ENCODE results near the gene ATP6V0A1.
"Not testable (repeated sequence)": the region's sequence is repeated elsewhere in the genome, so short reads cannot be mapped to it uniquely, and the experiment has no call there.

Gene ATP6V0A1

GRCh38 chr17:42552736-42553135 is 94.1 kb downstream of the ATP6V0A1 start, which contains the start of gene HSD17B1:
HSD17B1 (plus strand) TSS chr17:42552923; CDS start chr17:42552934, 11 bp downstream.
- H3K9ac ChIP-seq (ENCODE audit: low read depth, low read length): not testable (repeated sequence)

DNA sequence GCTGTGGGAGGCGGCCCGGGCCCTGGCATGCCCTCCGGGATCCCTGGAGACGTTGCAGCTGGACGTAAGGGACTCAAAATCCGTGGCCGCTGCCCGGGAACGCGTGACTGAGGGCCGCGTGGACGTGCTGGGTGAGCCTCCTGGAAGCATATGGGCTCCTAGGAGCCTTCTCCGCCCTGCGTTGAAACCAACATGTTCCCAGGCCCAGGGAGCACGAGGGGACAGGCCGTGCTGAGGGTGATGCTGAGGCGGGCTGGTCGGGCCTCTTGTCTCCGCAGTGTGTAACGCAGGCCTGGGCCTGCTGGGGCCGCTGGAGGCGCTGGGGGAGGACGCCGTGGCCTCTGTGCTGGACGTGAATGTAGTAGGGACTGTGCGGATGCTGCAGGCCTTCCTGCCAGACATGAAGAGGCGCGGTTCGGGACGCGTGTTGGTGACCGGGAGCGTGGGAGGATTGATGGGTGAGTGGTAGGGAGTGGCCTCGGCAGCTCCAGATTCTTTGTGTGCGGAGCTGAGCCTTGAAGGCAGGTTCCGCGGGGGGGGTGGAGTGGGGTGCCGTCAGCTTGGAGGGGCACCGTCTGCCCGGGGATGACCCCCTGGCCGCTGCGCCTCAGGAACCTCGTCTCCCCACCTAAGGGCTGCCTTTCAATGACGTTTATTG is 94.6 kb downstream of the ATP6V0A1 start:
- Histone ChIP-seq H3K9ac (ENCODE audit: low read depth, low read length) (no peak overlapping the region), H3K9me3 (ENCODE audit: control insufficient read depth, insufficient read depth, low read length) (no peaks in the 10 kb centered on the region), H3K27me3 (ENCODE audit: control insufficient read depth, insufficient read depth, low read length) (peaks cover 4% of the 10 kb centered on the region), H3K4me1 (ENCODE audit: control insufficient read depth, insufficient read depth, low read length) (peaks cover 7% of the 10 kb centered on the region), H3K4me3 (ENCODE audit: low read depth, low read length) (no peak overlapping the region), H3K36me3 (ENCODE audit: control insufficient read depth, insufficient read depth, low read length) (no peaks in the 10 kb centered on the region)

More at GRCh38 chr17:42552736-42553135, 94.1 kb downstream of the ATP6V0A1 start, which contains the start of gene HSD17B1:
- H3K27me3 ChIP-seq (ENCODE audit: control insufficient read depth, insufficient read depth, low read length); H3K9me3 ChIP-seq (ENCODE audit: control insufficient read depth, insufficient read depth, low read length); H3K4me1 ChIP-seq (ENCODE audit: control insufficient read depth, insufficient read depth, low read length); H3K36me3 ChIP-seq (ENCODE audit: control insufficient read depth, insufficient read depth, low read length): not testable (repeated sequence)
- peak within 1 kb of the TSS; percentile 93 for H3K4me3 ChIP-seq (ENCODE audit: low read depth, low read length)

GRCh38 chr17:42553866-42554249 is 95.2 kb downstream of the ATP6V0A1 start:
- Histone ChIP-seq H3K9me3 (ENCODE audit: control insufficient read depth, insufficient read depth, low read length) (no peaks in the 10 kb centered on the region), H3K9ac (ENCODE audit: low read depth, low read length) (no peak overlapping the region), H3K4me1 (ENCODE audit: control insufficient read depth, insufficient read depth, low read length) (peaks cover 4% of the 10 kb centered on the region), H3K36me3 (ENCODE audit: control insufficient read depth, insufficient read depth, low read length) (no peaks in the 10 kb centered on the region), H3K4me3 (ENCODE audit: low read depth, low read length) (peak overlapping the region; percentile 93), H3K27me3 (ENCODE audit: control insufficient read depth, insufficient read depth, low read length) (peaks cover 4% of the 10 kb centered on the region)

DNA sequence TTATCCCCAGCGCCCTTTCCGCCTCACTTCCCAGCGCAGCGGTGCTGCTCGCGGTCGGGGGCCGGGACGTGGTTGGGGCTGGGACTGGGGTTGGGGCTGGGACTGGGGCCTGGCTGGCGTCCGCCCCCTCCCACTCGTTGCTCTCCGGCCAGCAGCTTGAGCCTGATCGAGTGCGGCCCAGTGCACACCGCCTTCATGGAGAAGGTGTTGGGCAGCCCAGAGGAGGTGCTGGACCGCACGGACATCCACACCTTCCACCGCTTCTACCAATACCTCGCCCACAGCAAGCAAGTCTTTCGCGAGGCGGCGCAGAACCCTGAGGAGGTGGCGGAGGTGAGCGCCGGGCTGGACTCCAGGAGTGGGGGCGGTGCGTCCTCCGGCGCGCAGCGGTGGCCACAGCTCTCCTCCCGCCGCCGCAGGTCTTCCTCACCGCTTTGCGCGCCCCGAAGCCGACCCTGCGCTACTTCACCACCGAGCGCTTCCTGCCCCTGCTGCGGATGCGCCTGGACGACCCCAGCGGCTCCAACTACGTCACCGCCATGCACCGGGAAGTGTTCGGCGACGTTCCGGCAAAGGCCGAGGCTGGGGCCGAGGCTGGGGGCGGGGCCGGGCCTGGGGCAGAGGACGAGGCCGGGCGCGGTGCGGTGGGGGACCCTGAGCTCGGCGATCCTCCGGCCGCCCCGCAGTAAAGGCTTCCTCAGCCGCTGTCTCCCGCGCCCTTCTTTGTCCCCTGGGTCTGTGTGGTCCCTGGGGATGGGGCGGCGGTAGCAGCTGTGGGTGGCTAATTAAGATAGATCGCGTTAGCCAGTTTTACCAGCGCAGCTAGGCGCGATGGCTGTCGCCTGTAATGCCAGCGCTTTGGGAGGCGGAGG is 95.8 kb downstream of the ATP6V0A1 start:
- Histone ChIP-seq H3K9me3 (ENCODE audit: control insufficient read depth, insufficient read depth, low read length) (no peaks in the 10 kb centered on the region), H3K4me1 (ENCODE audit: control insufficient read depth, insufficient read depth, low read length) (peaks cover 2% of the 10 kb centered on the region), H3K36me3 (ENCODE audit: control insufficient read depth, insufficient read depth, low read length) (no peaks in the 10 kb centered on the region), H3K9ac (ENCODE audit: low read depth, low read length) (peak overlapping the region; percentile 76), H3K4me3 (ENCODE audit: low read depth, low read length) (peak overlapping the region; percentile 93), H3K27me3 (ENCODE audit: control insufficient read depth, insufficient read depth, low read length) (no peaks in the 10 kb centered on the region)

DNA sequence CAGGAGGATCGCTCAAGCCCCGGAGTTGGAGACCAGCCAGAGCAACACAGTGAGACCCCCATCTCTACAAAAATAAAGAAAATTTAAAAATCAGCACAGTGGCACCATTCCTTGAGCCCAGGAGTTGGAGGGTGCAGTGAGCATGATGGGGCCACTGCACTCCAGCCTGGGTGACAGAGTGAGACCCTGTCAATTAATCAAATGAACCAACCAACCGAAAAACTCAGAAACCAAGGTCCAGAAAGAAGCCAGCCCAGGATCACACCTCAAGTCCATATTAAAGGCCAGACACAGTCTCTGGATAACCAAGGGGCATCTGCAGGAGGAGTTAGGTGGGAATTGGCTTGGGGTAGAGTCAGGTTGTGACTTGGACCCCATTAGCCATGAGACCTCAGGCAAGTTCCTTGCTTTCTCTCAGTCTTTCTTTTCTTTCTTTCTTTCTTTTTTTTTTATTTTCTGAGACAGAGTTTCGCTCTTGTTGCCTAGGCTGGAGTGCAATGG is 96.5 kb downstream of the ATP6V0A1 start:
- Histone ChIP-seq H3K9me3 (ENCODE audit: control insufficient read depth, insufficient read depth, low read length) (no peaks in the 10 kb centered on the region), H3K4me3 (ENCODE audit: low read depth, low read length) (peak overlapping the region; percentile 93), H3K36me3 (ENCODE audit: control insufficient read depth, insufficient read depth, low read length) (no peaks in the 10 kb centered on the region), H3K9ac (ENCODE audit: low read depth, low read length) (peak overlapping the region; percentile 76), H3K27me3 (ENCODE audit: control insufficient read depth, insufficient read depth, low read length) (no peaks in the 10 kb centered on the region), H3K4me1 (ENCODE audit: control insufficient read depth, insufficient read depth, low read length) (peaks cover 2% of the 10 kb centered on the region)

DNA sequence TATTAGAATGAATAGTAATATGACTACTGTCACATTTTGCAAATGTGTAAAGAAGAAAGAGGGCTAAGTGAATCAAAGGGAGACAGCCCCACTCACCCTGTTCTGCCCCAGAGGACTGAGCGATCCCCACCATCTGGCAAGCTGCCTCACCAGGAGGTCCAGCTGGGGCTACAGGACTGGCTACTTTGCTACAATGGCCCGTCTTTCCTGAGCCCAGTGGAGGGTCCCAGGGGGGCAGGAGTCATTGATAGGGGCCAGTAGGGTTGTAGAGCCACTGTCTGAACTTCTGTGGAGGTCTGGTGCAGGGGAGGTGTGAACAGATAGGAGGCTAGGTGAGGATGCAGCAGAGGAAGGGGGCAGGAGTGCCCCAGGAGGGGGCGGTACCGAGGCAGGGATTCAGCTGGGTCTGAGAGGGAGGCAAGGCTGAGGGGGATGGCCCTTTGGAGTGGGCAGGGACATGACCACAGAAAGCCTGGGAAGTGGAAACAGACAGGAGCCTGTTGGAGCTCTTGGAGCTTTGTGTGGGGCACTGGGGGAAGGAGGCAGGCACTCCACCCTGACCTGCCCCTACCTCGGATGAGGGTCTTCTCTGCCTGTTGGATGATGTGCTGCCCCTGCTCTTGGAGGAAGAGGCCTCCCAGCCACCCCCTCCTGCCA is 97.4 kb downstream of the ATP6V0A1 start:
- not testable (repeated sequence) for H3K36me3 ChIP-seq (ENCODE audit: control insufficient read depth, insufficient read depth, low read length); H3K4me3 ChIP-seq (ENCODE audit: low read depth, low read length); H3K27me3 ChIP-seq (ENCODE audit: control insufficient read depth, insufficient read depth, low read length); H3K9ac ChIP-seq (ENCODE audit: low read depth, low read length); H3K4me1 ChIP-seq (ENCODE audit: control insufficient read depth, insufficient read depth, low read length); H3K9me3 ChIP-seq (ENCODE audit: control insufficient read depth, insufficient read depth, low read length)

GRCh38 chr17:42559075-42559474 is 100.4 kb downstream of the ATP6V0A1 start:
- no peak overlapping the region for H3K9ac ChIP-seq (ENCODE audit: low read depth, low read length)

DNA sequence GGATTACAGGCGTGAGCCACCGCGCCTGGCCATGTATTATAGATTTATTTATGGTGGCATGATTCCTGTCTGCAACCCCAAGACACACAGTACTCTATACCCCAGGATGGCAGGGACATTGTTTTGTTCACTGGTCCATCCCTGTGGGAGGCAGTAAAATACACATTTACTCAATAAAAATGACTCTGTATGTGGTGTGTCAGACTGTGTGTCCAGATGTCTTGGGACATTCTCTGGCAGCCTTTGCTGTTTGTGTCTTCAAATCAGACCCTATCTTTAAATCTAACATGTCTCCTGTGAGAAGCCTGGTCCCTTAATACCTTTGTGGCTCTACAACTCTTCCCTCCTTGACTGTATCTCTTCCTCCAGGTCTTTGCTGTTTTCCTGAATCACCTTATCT is 101.6 kb downstream of the ATP6V0A1 start:
- H3K27me3 ChIP-seq (ENCODE audit: control insufficient read depth, insufficient read depth, low read length): no peaks in the 10 kb centered on the region
- H3K4me3 ChIP-seq (ENCODE audit: low read depth, low read length): no peak overlapping the region
- H3K4me1 ChIP-seq (ENCODE audit: control insufficient read depth, insufficient read depth, low read length): peaks cover 8% of the 10 kb centered on the region
- peaks cover 8% of the 10 kb centered on the region for H3K36me3 ChIP-seq (ENCODE audit: control insufficient read depth, insufficient read depth, low read length)
- no peak overlapping the region for H3K9ac ChIP-seq (ENCODE audit: low read depth, low read length)
- no peaks in the 10 kb centered on the region for H3K9me3 ChIP-seq (ENCODE audit: control insufficient read depth, insufficient read depth, low read length)

More at GRCh38 chr17:42559075-42559474, 100.4 kb downstream of the ATP6V0A1 start:
- H3K4me1 ChIP-seq (ENCODE audit: control insufficient read depth, insufficient read depth, low read length): peaks cover 9% of the 10 kb centered on the region
- H3K9me3 ChIP-seq (ENCODE audit: control insufficient read depth, insufficient read depth, low read length): no peaks in the 10 kb centered on the region
- H3K27me3 ChIP-seq (ENCODE audit: control insufficient read depth, insufficient read depth, low read length): no peaks in the 10 kb centered on the region
- H3K4me3 ChIP-seq (ENCODE audit: low read depth, low read length): no peak overlapping the region
- no peaks in the 10 kb centered on the region for H3K36me3 ChIP-seq (ENCODE audit: control insufficient read depth, insufficient read depth, low read length)

GRCh38 chr17:42561897-42562387 is 103.3 kb downstream of the ATP6V0A1 start, which contains the start of gene COASY:
COASY (plus strand) TSS chr17:42562148; CDS start chr17:42562623, 475 bp downstream.
- Histone ChIP-seq H3K4me1 (ENCODE audit: control insufficient read depth, insufficient read depth, low read length) (peaks cover 10% of the 10 kb centered on the region), H3K4me3 (ENCODE audit: low read depth, low read length) (peak within 1 kb of the TSS; percentile 89), H3K36me3 (ENCODE audit: control insufficient read depth, insufficient read depth, low read length) (peaks cover 17% of the 10 kb centered on the region), H3K27me3 (ENCODE audit: control insufficient read depth, insufficient read depth, low read length) (no peaks in the 10 kb centered on the region), H3K9me3 (ENCODE audit: control insufficient read depth, insufficient read depth, low read length) (no peaks in the 10 kb centered on the region), H3K9ac (ENCODE audit: low read depth, low read length) (peak within 1 kb of the TSS; percentile 93)

DNA sequence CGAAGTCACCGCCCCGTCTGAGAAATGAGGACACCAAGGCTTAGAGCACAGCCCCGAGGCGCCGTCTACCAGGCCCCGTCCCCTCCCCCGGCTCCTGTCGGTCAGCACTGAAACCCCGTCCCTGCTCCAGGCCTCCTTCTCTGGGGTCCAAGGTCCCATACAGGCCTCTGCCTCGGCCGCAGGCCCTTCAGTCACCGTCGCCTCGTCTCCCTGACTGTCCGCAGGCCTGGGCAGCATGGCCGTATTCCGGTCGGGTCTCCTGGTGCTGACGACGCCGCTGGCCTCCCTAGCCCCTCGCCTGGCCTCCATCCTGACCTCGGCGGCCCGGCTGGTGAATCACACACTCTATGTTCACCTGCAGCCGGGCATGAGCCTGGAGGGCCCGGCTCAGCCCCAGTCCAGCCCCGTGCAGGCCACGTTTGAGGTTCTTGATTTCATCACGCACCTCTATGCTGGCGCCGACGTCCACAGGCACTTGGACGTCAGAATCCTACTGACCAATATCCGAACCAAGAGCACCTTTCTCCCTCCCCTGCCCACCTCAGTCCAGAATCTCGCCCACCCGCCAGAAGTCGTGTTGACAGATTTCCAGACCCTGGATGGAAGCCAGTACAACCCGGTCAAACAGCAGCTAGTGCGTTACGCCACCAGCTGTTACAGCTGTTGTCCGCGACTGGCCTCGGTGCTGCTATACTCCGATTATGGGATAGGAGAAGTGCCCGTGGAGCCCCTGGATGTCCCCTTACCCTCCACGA is 103.9 kb downstream of the ATP6V0A1 start:
- Histone ChIP-seq H3K9me3 (ENCODE audit: control insufficient read depth, insufficient read depth, low read length) (no peaks in the 10 kb centered on the region), H3K4me1 (ENCODE audit: control insufficient read depth, insufficient read depth, low read length) (peaks cover 10% of the 10 kb centered on the region), H3K27me3 (ENCODE audit: control insufficient read depth, insufficient read depth, low read length) (no peaks in the 10 kb centered on the region), H3K4me3 (ENCODE audit: low read depth, low read length) (peak overlapping the region; percentile 89), H3K36me3 (ENCODE audit: control insufficient read depth, insufficient read depth, low read length) (peaks cover 20% of the 10 kb centered on the region), H3K9ac (ENCODE audit: low read depth, low read length) (peak overlapping the region; percentile 93)

GRCh38 chr17:42563143-42563509 is 104.4 kb downstream of the ATP6V0A1 start:
- peaks cover 10% of the 10 kb centered on the region for H3K4me1 ChIP-seq (ENCODE audit: control insufficient read depth, insufficient read depth, low read length)
- peak overlapping the region; percentile 89 for H3K4me3 ChIP-seq (ENCODE audit: low read depth, low read length)
- H3K36me3 ChIP-seq (ENCODE audit: control insufficient read depth, insufficient read depth, low read length): peaks cover 20% of the 10 kb centered on the region
- no peaks in the 10 kb centered on the region for H3K9me3 ChIP-seq (ENCODE audit: control insufficient read depth, insufficient read depth, low read length)
- peak overlapping the region; percentile 93 for H3K9ac ChIP-seq (ENCODE audit: low read depth, low read length)
- no peaks in the 10 kb centered on the region for H3K27me3 ChIP-seq (ENCODE audit: control insufficient read depth, insufficient read depth, low read length)
